Stimulated activated naive B cell treated with anti-CD40 and anti-IgM and Interleukin-4, amounts not matched to agents 10 μg/mL and 1 μg/mL and 100 μg/mL, for 72 hours (primary cell): Measurements from ENCODE around the gene EIF2AK2.

Experiments used
- ATAC-seq, 2 donors: fragments of 150-1000 bp; cut with Tn5 transposase; replicated peaks; 2 replicates each; pipeline ENCODE4 v1.10.0; 2021; ENCODE audit warnings: moderate library complexity in 1 of 2
- DNase-seq: peaks from one replicate; pipeline ENCODE4 v3.0.0; 2021
- H3K27ac Mint-ChIP-seq: one replicate; pipeline ENCODE4 v1.8.0; 2022; ENCODE audit warnings: mild to moderate bottlenecking, mixed read lengths
- H3K27me3 Mint-ChIP-seq, 2 donors: one replicate each; pipeline ENCODE4 v1.8.0; 2022; ENCODE audit warnings: mixed read lengths in 2 of 2
- H3K36me3 Mint-ChIP-seq, 2 donors: one replicate each; pipeline ENCODE4 v1.8.0; 2022; ENCODE audit warnings: mixed read lengths in 2 of 2, mild to moderate bottlenecking in 1 of 2
- H3K4me1 Mint-ChIP-seq, 2 donors: one replicate each; pipeline ENCODE4 v1.8.0; 2022; ENCODE audit warnings: mixed read lengths in 2 of 2, mild to moderate bottlenecking in 1 of 2
- H3K4me3 Mint-ChIP-seq, 2 donors: one replicate each; pipeline ENCODE4 v1.8.0; 2022; ENCODE audit warnings: mild to moderate bottlenecking in 2 of 2, mixed read lengths in 2 of 2, moderate library complexity in 1 of 2
- H3K9me3 Mint-ChIP-seq, 2 donors: one replicate each; pipeline ENCODE4 v1.8.0; 2022; ENCODE audit warnings: mixed read lengths in 2 of 2, mild to moderate bottlenecking in 1 of 2

EIF2AK2 gene

GRCh38 chr2:37061013-37061711, 95.6 kb downstream of the EIF2AK2 start:
- no peak overlapping the region for H3K4me3 Mint-ChIP-seq
- H3K27ac Mint-ChIP-seq: no peak overlapping the region
- DNase-seq (no peak), ATAC-seq (no peak)
- no peaks in the 10 kb centered on the region for H3K9me3 Mint-ChIP-seq
- H3K4me1 Mint-ChIP-seq: peaks cover 0 to 1% of the 10 kb centered on the region in 2 donors
- peaks cover 17 to 27% of the 10 kb centered on the region in 2 donors for H3K36me3 Mint-ChIP-seq
- no peaks in the 10 kb centered on the region for H3K27me3 Mint-ChIP-seq

- H3K27ac Mint-ChIP-seq: no peak overlapping the region
- DNase-seq (no peak), ATAC-seq (no peak)
- no peaks in the 10 kb centered on the region for H3K27me3 Mint-ChIP-seq
- no peak overlapping the region for H3K4me3 Mint-ChIP-seq
- H3K36me3 Mint-ChIP-seq: peaks cover 17 to 27% of the 10 kb centered on the region in 2 donors
- H3K4me1 Mint-ChIP-seq: peaks cover 0 to 1% of the 10 kb centered on the region in 2 donors
- H3K9me3 Mint-ChIP-seq: no peaks in the 10 kb centered on the region
These were observed 96.3 kb downstream of the EIF2AK2 start for GRCh38 chr2:37060446-37060845.

GRCh38 chr2:37059841-37060240, 96.9 kb downstream of the EIF2AK2 start:
- Mint-ChIP-seq H3K36me3 (peaks cover 17 to 27% of the 10 kb centered on the region in 2 donors), H3K4me1 (peaks cover 0 to 1% of the 10 kb centered on the region in 2 donors), H3K4me3 (no peak overlapping the region), H3K27me3 (no peaks in the 10 kb centered on the region), H3K27ac (no peak overlapping the region), H3K9me3 (no peaks in the 10 kb centered on the region)
- ATAC-seq (no peak), DNase-seq (no peak)

GRCh38 chr2:37052600-37053332, 104.0 kb downstream of the EIF2AK2 start:
- no peak overlapping the region for H3K27ac Mint-ChIP-seq
- peaks cover 33 to 38% of the 10 kb centered on the region in 2 donors for H3K36me3 Mint-ChIP-seq

More at GRCh38 chr2:37052600-37053332, 104.0 kb downstream of the EIF2AK2 start:
- Mint-ChIP-seq H3K4me1 (no peaks in the 10 kb centered on the region), H3K9me3 (no peaks in the 10 kb centered on the region), H3K27me3 (no peaks in the 10 kb centered on the region), H3K4me3 (no peak overlapping the region)
- no peak for DNase-seq
- no peak for ATAC-seq
